K562 (cell line): ENCODE measurements around the gene RAB9B. TPM values are rescaled to one million over a fixed set of nuclear protein-coding genes. Genes with fewer than 3 reads are reported as not detected.
"Not testable (repeated sequence)": the region's sequence is repeated elsewhere in the genome, so short reads cannot be mapped to it uniquely, and the experiment has no call there.

ENCODE experiments used
- ATAC-seq: fragments of 200-7000 bp; cut with Tn5 transposase; 3 replicates; pipeline ENCODE4 v1.9.1; 2020; ENCODE audit warnings: moderate library complexity
- BruUV-seq: library from RNA; stranded (reverse); fragments of 400-500 nt; replicated peaks from 2 replicates; lab custom pipeline; 2021; lab: Mats Ljungman, UMichigan
- CTCF ChIA-PET: fragments of 300-600 bp; formaldehyde crosslinking; extraction: SDS; loops from one replicate; lab custom pipeline; 2021; ENCODE audit warnings: low intra/inter-chr PET ratio; lab: Yijun Ruan, JAX
- POLR2A ChIA-PET: fragments of 300-600, 350-650 bp; sonication (Branson Sonifier 250); formaldehyde crosslinking; extraction: SDS; loops from one replicate; lab custom pipeline; 2021; ENCODE audit warnings: antibody characterized with exemption, inconsistent platforms; lab: Yijun Ruan, JAX
- DNase-seq, 4 experiments: peaks; one replicate each; pipeline versions ENCODE4 v3.0.0 to v3.0.0-alpha.2; 2011 to 2018; ENCODE audit warnings: low spot score in 3 of 4, mixed read lengths in 3 of 4; ENCODE audit errors: extremely low read depth in 1 of 4
- FAIRE-seq: peaks from 2 replicates; lab custom pipeline; 2011; peaks lifted over from hg19 to GRCh38; lab: Jason Lieb, UNC
- H2AFZ ChIP-seq: 2 replicates; pipeline ENCODE4 v1.6.0; 2011; ENCODE audit warnings: low read depth, low read length, control low read depth, inconsistent platforms
- H3K27ac ChIP-seq: fragments of 200-600 bp; 3 replicates; pipeline ENCODE4 v1.8.0; 2011; ENCODE audit warnings: low read depth, mild to moderate bottlenecking, control low read depth, inconsistent platforms, low read length, moderate library complexity, mixed read lengths; ENCODE audit errors: extremely low read depth
- H3K27me3 ChIP-seq, 2 experiments: fragments of 300-600 bp in 1 of 2; 2 replicates in 1 of 2; 3 replicates in 1 of 2; pipeline versions ENCODE4 v1.6.0 to v1.8.0; 2011; ENCODE audit warnings: inconsistent platforms in 2 of 2, low read length in 2 of 2, mild to moderate bottlenecking in 1 of 2, mixed read lengths in 1 of 2, moderate library complexity in 1 of 2; ENCODE audit not compliant: control insufficient read depth in 2 of 2, insufficient read depth in 2 of 2
- H3K36me3 ChIP-seq: fragments of 300-600 bp; 3 replicates; pipeline ENCODE4 v1.8.0; 2011; ENCODE audit warnings: mild to moderate bottlenecking, low read length, inconsistent platforms; ENCODE audit not compliant: control insufficient read depth, insufficient read depth
- H3K4me1 ChIP-seq, 2 experiments: fragments of 200-600 bp in 1 of 2; replicated peaks in 1 of 2; 2 replicates in 1 of 2; 3 replicates in 1 of 2; pipeline versions ENCODE4 v1.5.1 to v1.8.0; 2011; ENCODE audit warnings: inconsistent platforms in 2 of 2, low read length in 2 of 2, mild to moderate bottlenecking in 1 of 2, mixed read lengths in 1 of 2, moderate library complexity in 1 of 2; ENCODE audit not compliant: control insufficient read depth in 2 of 2, insufficient read depth in 2 of 2
- H3K4me2 ChIP-seq: 2 replicates; pipeline ENCODE4 v1.6.1; 2011; ENCODE audit warnings: low read length, control low read depth, inconsistent platforms, mixed read lengths; ENCODE audit not compliant: insufficient read depth
- H3K4me3 ChIP-seq: fragments of 200-600 bp; sonication (generic), shearing (Covaris generic); 2 replicates; pipeline ENCODE4 v1.5.1; 2016; ENCODE audit warnings: control low read depth, inconsistent platforms
- H3K79me2 ChIP-seq: fragments of 200-600 bp; 3 replicates; pipeline ENCODE4 v1.8.0; 2011; ENCODE audit warnings: low read length, inconsistent platforms; ENCODE audit not compliant: control insufficient read depth, insufficient read depth
- H3K9ac ChIP-seq, 2 experiments: 2 replicates each; pipeline versions ENCODE4 v1.6.0 to v1.6.1; 2011; ENCODE audit warnings: low read depth in 2 of 2, low read length in 2 of 2, control low read depth in 1 of 2, inconsistent platforms in 1 of 2, mild to moderate bottlenecking in 1 of 2, mixed read lengths in 1 of 2; ENCODE audit not compliant: insufficient read depth in 1 of 2
- H3K9me1 ChIP-seq: one replicate; pipeline ENCODE4 v1.6.0; 2011; ENCODE audit warnings: inconsistent platforms, mild to moderate bottlenecking, low read length, moderate library complexity; ENCODE audit not compliant: control insufficient read depth, insufficient read depth
- H3K9me3 ChIP-seq: replicated peaks from 2 replicates; pipeline ENCODE4 v1.5.1; 2011; ENCODE audit warnings: low read depth, low read length, inconsistent platforms; ENCODE audit not compliant: control insufficient read depth, insufficient read depth
- H4K20me1 ChIP-seq: replicated peaks from 2 replicates; pipeline ENCODE4 v1.6.1; 2011; ENCODE audit warnings: low read length, inconsistent platforms, mixed read lengths; ENCODE audit not compliant: control insufficient read depth, insufficient read depth
- GTF2E2 ChIP-seq: fragments of 200-800 bp; sonication (Bioruptor generic); IDR thresholded peaks from 2 replicates; pipeline ENCODE4 v1.6.1; 2016; ENCODE audit warnings: missing genetic modification characterization, missing compliant biosample characterization
- KDM1A ChIP-seq, 2 experiments: fragments of 450-650 bp; IDR thresholded peaks; 2 replicates each; pipeline ENCODE4 v1.6.1; 2016; ENCODE audit warnings: mild to moderate bottlenecking in 2 of 2
- NR2F6 ChIP-seq: fragments of 450-650 bp; formaldehyde crosslinking; IDR thresholded peaks from 2 replicates; pipeline ENCODE4 v1.4.0; 2020; ENCODE audit warnings: mild to moderate bottlenecking
- RBM25 ChIP-seq: fragments of 200-400 bp; formaldehyde crosslinking; IDR thresholded peaks from 2 replicates; pipeline ENCODE4 v1.6.1; 2018; ENCODE audit warnings: low read length, low read depth, moderate library complexity; ENCODE audit not compliant: severe bottlenecking
- RFX7 ChIP-seq: fragments of 250-450 bp; sonication (Bioruptor Pico); IDR thresholded peaks from 2 replicates; pipeline ENCODE4 v1.5.1; 2021; ENCODE audit warnings: mild to moderate bottlenecking
- SMC3 ChIP-seq: conservative IDR thresholded peaks from 2 replicates; pipeline ENCODE4 v1.6.1; 2011; ENCODE audit warnings: low read depth, low read length, improper control_type of control experiment; ENCODE audit not compliant: insufficient read depth
- SRSF3 ChIP-seq: fragments of 200-400 bp; formaldehyde crosslinking; IDR thresholded peaks from 2 replicates; pipeline ENCODE4 v1.6.1; 2016; ENCODE audit warnings: mild to moderate bottlenecking, low read length, moderate library complexity; ENCODE audit not compliant: insufficient read depth
- STAT5B ChIP-seq: fragments of 250-450 bp; sonication (Bioruptor Pico); IDR thresholded peaks from 2 replicates; pipeline ENCODE4 v1.8.0; 2021; ENCODE audit warnings: mild to moderate bottlenecking, inconsistent platforms
- TBP ChIP-seq: optimal IDR thresholded peaks from 2 replicates; pipeline ENCODE3; 2011; ENCODE audit warnings: low read depth, low read length, improper control_type of control experiment
- XRCC5 ChIP-seq: fragments of 200-400 bp; formaldehyde crosslinking; IDR thresholded peaks from 2 replicates; pipeline ENCODE4 v1.6.1; 2017; ENCODE audit warnings: low read depth, mild to moderate bottlenecking, low read length
- ZC3H8 ChIP-seq: fragments of 450-650 bp; IDR thresholded peaks from 2 replicates; pipeline ENCODE4 v1.6.1; 2017
- ZNF146 ChIP-seq: IDR thresholded peaks from one replicate; pipeline ENCODE4 v1.6.1; 2018; ENCODE audit warnings: missing compliant biosample characterization; ENCODE audit not compliant: unreplicated experiment
- ZNF253 ChIP-seq: fragments of 250-450 bp; sonication (Bioruptor Pico); conservative IDR thresholded peaks from 2 replicates; pipeline ENCODE4 v1.6.1; 2021; ENCODE audit warnings: mild to moderate bottlenecking
- ZNF282 ChIP-seq: sonication (generic); formaldehyde crosslinking; IDR thresholded peaks from 2 replicates; pipeline ENCODE4 v1.8.1; 2023; ENCODE audit warnings: missing genetic modification reagents
- ZNF384 ChIP-seq: IDR thresholded peaks from 2 replicates; pipeline ENCODE4 v1.6.1; 2012; ENCODE audit warnings: low read depth, low read length, improper control_type of control experiment
- ZNF431 ChIP-seq: sonication (generic); formaldehyde crosslinking; IDR thresholded peaks from 2 replicates; pipeline ENCODE4 v1.8.0; 2022; ENCODE audit warnings: mild to moderate bottlenecking, missing genetic modification reagents
- WGBS: fragments of 100-300 bp; shearing (Covaris generic); methylation state at CpG from one replicate; pipeline ENCODE4 v1.1.6; 2016; ENCODE audit warnings: low coverage, mixed read lengths; ENCODE audit not compliant: insufficient coverage; ENCODE audit errors: missing lambda C conversion rate; 5-methylcytosine and 5-hydroxymethylcytosine counted together
- in situ Hi-C: fragments of 300-500 bp; cut with MboI; formaldehyde crosslinking; loops from 4 replicates; pipeline ENCODE4 v1.15.0; 2018; ENCODE audit warnings: inconsistent platforms, mixed read lengths
- intact Hi-C: fragments of 100-400 bp; cut with micrococcal nuclease; formaldehyde crosslinking; loops from 2 replicates; pipeline ENCODE4 v1.14.2; 2022
- polyA plus RNA-seq, 8 experiments: library from polyadenylated mRNA; depleted of rRNA in 4 of 8; stranded (reverse) in 5 of 8; unstranded in 3 of 8; fragments of >200 nt; fragmentation: Nextera tagmentation in 2 of 8; fragmentation: Illumina TruSeq in 1 of 8; extraction: Ambion mirVana in 2 of 8; extraction: Trizol in 1 of 8; gene quantifications; 2 replicates each; pipeline versions ENCODE4 v1.2.1 to v1.2.3, GENCODE V29; 2011 to 2014; ENCODE audit warnings: inconsistent platforms in 1 of 8, missing spikeins in 1 of 8
- total RNA-seq, 7 experiments: library from RNA; depleted of rRNA in 6 of 7; stranded (reverse); fragments of >200 nt in 6 of 7; fragmentation: Illumina TruSeq in 2 of 7; extraction: Trizol in 2 of 7; gene quantifications; 2 replicates each; pipeline versions ENCODE4 v1.2.1 to v1.2.3, GENCODE V29; 2011 to 2021; ENCODE audit warnings: low replicate concordance in 1 of 7

RAB9B gene
- total and polyA plus RNA-seq, 9 of the 15 experiments (the other 6 are each of a cell fraction or from before 2014, with no cell fraction given), result 0.03 to 0.05 (median 0.04) TPM; not detected in 6

DNA sequence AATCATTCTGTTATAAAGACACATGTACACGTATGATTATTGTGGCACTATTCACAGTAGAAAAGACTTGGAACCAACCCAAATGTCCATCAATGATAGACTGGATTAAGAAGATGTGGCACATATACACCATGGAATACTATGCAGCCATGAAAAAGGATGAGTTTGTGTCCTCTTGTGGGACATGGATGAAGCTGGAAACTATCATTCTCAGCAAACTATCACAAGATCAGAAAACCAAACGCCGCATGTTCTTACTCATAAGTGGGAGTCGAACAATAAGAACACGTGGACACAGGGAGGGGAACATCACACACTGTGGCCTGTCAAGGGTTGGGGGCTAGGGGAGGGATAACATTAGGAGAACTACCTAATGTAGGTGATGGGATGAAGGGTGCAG, 15.0 kb downstream of the RAB9B start:
- H3K4me1 ChIP-seq, FAIRE-seq, ATAC-seq, DNase-seq, BruUV-seq, H3K4me3 ChIP-seq, H3K4me2 ChIP-seq, POLR2A ChIA-PET, H3K27me3 ChIP-seq, H4K20me1 ChIP-seq, H3K36me3 ChIP-seq, H3K9me3 ChIP-seq, H3K27ac ChIP-seq, H2AFZ ChIP-seq, H3K79me2 ChIP-seq, H3K9ac ChIP-seq, H3K9me1 ChIP-seq: not testable (repeated sequence)
- intact Hi-C loops, result loop anchor here (1.0 to 5.0 kb wide), 3 partner anchors 105 to 284 kb away; partner anchors contain the start of gene TMEM31
- WGBS, result 2% methylated on average over 5 of the region's 5 CpGs
- TF ChIP-seq RBM25 (peak; percentile 67), ZNF146 (CRISPR knock-in tag) (peak; percentile 95), KDM1A (IDR thresholded peaks at IDR 0.05) (peak in 1 of 2 experiments; percentile 35; a peak in 1 of 4 replicates)
- in situ Hi-C loops, result loop anchor here (10.0 kb wide), 1 partner anchor 292 kb away; no protein-coding TSS in a partner anchor
- CTCF ChIA-PET, result interaction anchor here (0.6 to 1.7 kb wide), 5 partner anchors 109 to 284 kb away, joined by 3 to 21 read pairs (median 3); no protein-coding TSS in a partner anchor

DNA sequence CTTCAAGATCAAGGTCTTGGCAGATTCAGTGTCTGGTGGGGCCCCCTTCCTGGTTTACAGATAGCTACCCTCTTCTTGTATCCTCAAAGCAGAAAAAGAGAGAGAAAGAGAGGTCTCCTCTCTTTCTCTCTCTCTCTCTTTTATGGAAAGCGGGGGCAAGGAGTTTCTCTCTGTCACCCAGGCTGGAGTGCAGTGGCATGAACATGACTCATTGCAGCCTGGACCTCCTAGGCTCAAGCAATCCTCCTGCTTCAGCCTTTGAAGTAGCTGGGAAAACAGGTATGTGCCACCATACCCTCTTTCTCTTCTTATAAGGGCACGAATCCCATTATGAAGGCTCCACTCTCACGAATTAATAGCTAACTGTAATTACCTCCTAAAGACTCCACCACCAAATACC, 20.2 kb downstream of the RAB9B start:
- Histone ChIP-seq H3K4me1 (no peaks in the 10 kb centered on the region), H3K9ac (no peak overlapping the region), H3K4me3 (no peak overlapping the region), H3K36me3 (no peaks in the 10 kb centered on the region), H2AFZ (no peak overlapping the region), H3K4me2 (no peak overlapping the region), H3K27ac (no peak overlapping the region), H3K79me2 (no peaks in the 10 kb centered on the region), H3K9me1 (no peaks in the 10 kb centered on the region), H3K27me3 (no peaks in the 10 kb centered on the region), H3K9me3 (no peaks in the 10 kb centered on the region), H4K20me1 (no peaks in the 10 kb centered on the region)
- BruUV-seq, result no TSS peak
- 0% methylated on average over 3 of the region's 3 CpGs for WGBS
- ChIA-PET CTCF (no interaction called here), POLR2A (no interaction called here)
- DNase-seq (no peak), FAIRE-seq (no peak), ATAC-seq (no peak)
- intact Hi-C loops (no loop called here), in situ Hi-C loops (loop anchor here (10.0 kb wide), 1 partner anchor 287 kb away; no protein-coding TSS in a partner anchor)
- no peak for TF ChIP-seq ZC3H8
- no peak for TF ChIP-seq ZNF282
- TF ChIP-seq RFX7 (CRISPR knock-in tag), result no peak
- no peak for TF ChIP-seq ZNF431 (CRISPR knock-in tag)
- no peak for TF ChIP-seq ZNF253
- TF ChIP-seq STAT5B (CRISPR knock-in tag), result no peak
- no peak for TF ChIP-seq SRSF3
- no peak for TF ChIP-seq XRCC5
- no peak for TF ChIP-seq ZNF384
- no peak for TF ChIP-seq TBP
- no peak for TF ChIP-seq NR2F6 (CRISPR knock-in tag)
- no peak for TF ChIP-seq SMC3
- no peak for TF ChIP-seq GTF2E2 (tag)
